ENCODE data around the gene ITGB8. TPM values are rescaled to one million over a fixed set of nuclear protein-coding genes. Genes with fewer than 3 reads are reported as not detected.
"Not testable (repeated sequence)": the region's sequence is repeated elsewhere in the genome, so short reads cannot be mapped to it uniquely, and the experiment has no call there.

Gene ITGB8
- total RNA-seq, 6 donors from 2014 or later, result 5.2 to 30.5 (median 9.8) TPM

- ATAC-seq (ENCODE audit: low FRiP score in 2 of 2), result no peak
- 53 to 68% methylated on average over 4 of the region's 4 CpGs for WGBS, 2 donors
- peaks cover 0 to 8% (median 1%) of the 10 kb centered on the region in 4 donors for H3K4me1 ChIP-seq
- H3K9me3 ChIP-seq, result no peaks in the 10 kb centered on the region
- DNase-seq, result no peak
- no peak overlapping the region for H3K4me3 ChIP-seq
- no peaks in the 10 kb centered on the region for H3K27me3 ChIP-seq
- TF ChIP-seq POLR2A (IDR thresholded peaks at IDR 0.05) (peak in 1 of 4 donors; percentile 34), POLR2AphosphoS5 (IDR thresholded peaks at IDR 0.05) (no peak)
- no peaks in the 10 kb centered on the region for H3K36me3 ChIP-seq
- H3K27ac ChIP-seq, result peak overlapping the region in 2 of 4 donors; percentile 36 to 65
These were observed 29.3 kb upstream of the ITGB8 start for GRCh38 chr7:20301311-20301939.

DNA sequence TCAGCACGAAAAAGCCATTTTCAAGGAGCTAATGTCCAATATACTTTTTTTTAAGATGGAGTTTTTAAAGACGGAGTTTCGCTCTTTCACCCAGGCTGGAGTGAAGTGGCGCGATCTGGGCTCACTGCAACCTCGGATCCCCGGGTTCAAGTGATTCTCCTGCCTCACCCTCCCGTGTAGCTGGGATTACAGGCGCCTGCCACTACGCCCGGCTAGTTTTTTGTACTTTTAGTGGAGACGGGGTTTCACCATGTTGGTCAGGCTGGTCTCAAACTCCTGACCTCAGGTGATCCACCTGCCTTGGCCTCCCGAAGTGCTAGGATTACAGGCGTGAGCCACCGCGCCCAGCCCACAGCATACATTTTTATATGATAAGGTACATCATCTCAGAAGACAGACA, 28.4 kb upstream of the ITGB8 start:
- H3K36me3 ChIP-seq, result not testable (repeated sequence)
- 93 to 96% methylated on average over 16 of the region's 16 CpGs for WGBS, 2 donors

GRCh38 chr7:20302891-20303290, 27.8 kb upstream of the ITGB8 start:
- H3K27me3 ChIP-seq, result no peaks in the 10 kb centered on the region
- no peaks in the 10 kb centered on the region for H3K36me3 ChIP-seq
- no peaks in the 10 kb centered on the region for H3K9me3 ChIP-seq
- WGBS, 2 donors, result 47 to 64% methylated on average over 1 of the region's 1 CpG
- no peak overlapping the region for H3K27ac ChIP-seq
- peaks cover 0 to 8% (median 1%) of the 10 kb centered on the region in 4 donors for H3K4me1 ChIP-seq
- TF ChIP-seq, protein P1, sequence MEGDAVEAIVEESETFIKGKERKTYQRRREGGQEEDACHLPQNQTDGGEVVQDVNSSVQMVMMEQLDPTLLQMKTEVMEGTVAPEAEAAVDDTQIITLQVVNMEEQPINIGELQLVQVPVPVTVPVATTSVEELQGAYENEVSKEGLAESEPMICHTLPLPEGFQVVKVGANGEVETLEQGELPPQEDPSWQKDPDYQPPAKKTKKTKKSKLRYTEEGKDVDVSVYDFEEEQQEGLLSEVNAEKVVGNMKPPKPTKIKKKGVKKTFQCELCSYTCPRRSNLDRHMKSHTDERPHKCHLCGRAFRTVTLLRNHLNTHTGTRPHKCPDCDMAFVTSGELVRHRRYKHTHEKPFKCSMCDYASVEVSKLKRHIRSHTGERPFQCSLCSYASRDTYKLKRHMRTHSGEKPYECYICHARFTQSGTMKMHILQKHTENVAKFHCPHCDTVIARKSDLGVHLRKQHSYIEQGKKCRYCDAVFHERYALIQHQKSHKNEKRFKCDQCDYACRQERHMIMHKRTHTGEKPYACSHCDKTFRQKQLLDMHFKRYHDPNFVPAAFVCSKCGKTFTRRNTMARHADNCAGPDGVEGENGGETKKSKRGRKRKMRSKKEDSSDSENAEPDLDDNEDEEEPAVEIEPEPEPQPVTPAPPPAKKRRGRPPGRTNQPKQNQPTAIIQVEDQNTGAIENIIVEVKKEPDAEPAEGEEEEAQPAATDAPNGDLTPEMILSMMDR (IDR thresholded peaks at IDR 0.05), result no peak
- TF ChIP-seq POLR2AphosphoS5 (IDR thresholded peaks at IDR 0.05) (no peak), EP300 (IDR thresholded peaks at IDR 0.05) (no peak), POLR2A (IDR thresholded peaks at IDR 0.05) (no peak)
- no peak for ATAC-seq (ENCODE audit: low FRiP score in 2 of 2)
- DNase-seq, result no peak
- H3K4me3 ChIP-seq, result no peak overlapping the region

More for the DNA sequence above, 28.4 kb upstream of the ITGB8 start:
- H3K4me1 ChIP-seq; H3K27ac ChIP-seq; ATAC-seq (ENCODE audit: low FRiP score in 2 of 2); H3K9me3 ChIP-seq; H3K27me3 ChIP-seq; H3K4me3 ChIP-seq: not testable (repeated sequence)
- peak in 1 of 2 donors; percentile 1 for DNase-seq

DNA sequence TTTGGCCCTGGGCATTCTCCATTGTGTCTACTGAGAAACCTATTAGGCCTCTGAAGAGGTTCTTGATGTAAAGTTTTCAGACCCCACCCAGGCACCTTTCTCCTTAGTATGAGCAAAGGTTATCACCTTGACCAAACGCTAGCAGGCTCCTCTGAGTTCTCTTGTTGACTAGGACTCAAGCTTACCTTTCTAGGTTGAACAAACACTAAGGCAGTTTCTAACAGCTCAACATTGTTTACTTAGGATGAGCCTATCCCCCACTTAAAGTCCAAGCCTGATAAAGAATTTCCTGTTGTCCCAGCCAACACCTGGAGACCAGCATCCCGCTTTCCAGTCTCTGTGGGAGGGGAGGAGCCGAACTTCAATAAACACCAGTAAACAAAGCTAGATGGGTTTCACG, 26.3 kb upstream of the ITGB8 start:
- H3K27me3 ChIP-seq, result no peaks in the 10 kb centered on the region
- ATAC-seq (ENCODE audit: low FRiP score in 2 of 2) (peak in 1 of 2 donors; percentile 11), DNase-seq (no peak)
- H3K4me3 ChIP-seq, result no peak overlapping the region
- 62 to 70% methylated on average over 4 of the region's 4 CpGs for WGBS, 2 donors
- TF ChIP-seq POLR2AphosphoS5 (IDR thresholded peaks at IDR 0.05) (no peak), EP300 (IDR thresholded peaks at IDR 0.05) (no peak), POLR2A (IDR thresholded peaks at IDR 0.05) (no peak)
- H3K36me3 ChIP-seq, result no peaks in the 10 kb centered on the region
- no peaks in the 10 kb centered on the region for H3K9me3 ChIP-seq
- H3K4me1 ChIP-seq, result peaks cover 0 to 8% (median under 1%) of the 10 kb centered on the region in 4 donors
- no peak overlapping the region for H3K27ac ChIP-seq

DNA sequence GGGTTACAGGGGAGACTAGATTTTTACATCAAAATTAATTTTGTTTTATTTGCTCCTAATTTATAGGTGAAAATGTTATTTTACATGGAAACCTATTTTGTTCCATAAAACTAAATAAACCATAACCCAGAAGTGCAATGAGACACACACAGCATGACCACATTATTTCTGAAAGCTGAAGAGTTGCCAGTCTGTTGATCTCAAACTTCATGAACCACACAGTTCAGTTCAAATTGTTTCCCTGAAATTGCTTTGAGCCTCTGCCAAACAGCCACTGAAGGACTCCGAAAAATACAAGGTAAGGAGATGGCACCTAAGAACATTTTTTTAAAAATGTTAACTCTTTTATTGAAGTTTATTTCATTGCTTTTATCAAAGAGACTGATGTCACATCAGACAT, 25.0 kb upstream of the ITGB8 start:
- H3K4me3 ChIP-seq, result no peak overlapping the region
- H3K4me1 ChIP-seq, result peaks cover 0 to 8% (median 0%) of the 10 kb centered on the region in 4 donors
- H3K36me3 ChIP-seq, result no peaks in the 10 kb centered on the region
- DNase-seq (no peak), ATAC-seq (ENCODE audit: low FRiP score in 2 of 2) (no peak)
- no peaks in the 10 kb centered on the region for H3K27me3 ChIP-seq
- WGBS, 2 donors, result 61 to 78% methylated on average over 1 of the region's 1 CpG
- H3K27ac ChIP-seq, result no peak overlapping the region
- H3K9me3 ChIP-seq, result no peaks in the 10 kb centered on the region
- no peak for TF ChIP-seq POLR2A (IDR thresholded peaks at IDR 0.05)
- no peak for TF ChIP-seq POLR2AphosphoS5 (IDR thresholded peaks at IDR 0.05)
- TF ChIP-seq, protein P1 (IDR thresholded peaks at IDR 0.05), result no peak
- no peak for TF ChIP-seq EP300 (IDR thresholded peaks at IDR 0.05)

GRCh38 chr7:20306180-20306946, 24.3 kb upstream of the ITGB8 start:
- Histone ChIP-seq H3K9me3 (no peaks in the 10 kb centered on the region), H3K27ac (no peak overlapping the region), H3K36me3 (no peaks in the 10 kb centered on the region), H3K4me1 (peaks cover 0 to 12% (median 0%) of the 10 kb centered on the region in 4 donors), H3K4me3 (no peak overlapping the region), H3K27me3 (no peaks in the 10 kb centered on the region)
- WGBS, 2 donors, result 83 to 86% methylated on average over 5 of the region's 5 CpGs
- DNase-seq (no peak), ATAC-seq (ENCODE audit: low FRiP score in 2 of 2) (no peak)
- TF ChIP-seq POLR2A (IDR thresholded peaks at IDR 0.05), result no peak
- TF ChIP-seq POLR2AphosphoS5 (IDR thresholded peaks at IDR 0.05), result no peak
- TF ChIP-seq EP300 (IDR thresholded peaks at IDR 0.05), result no peak
- TF ChIP-seq, protein P1 (IDR thresholded peaks at IDR 0.05), result no peak

Data from upper lobe of left lung (tissue), 6 donors.